Esophagus muscularis mucosa (tissue), 3 donors: ENCODE results near the gene LCE2D.

Experiments
- CTCF ChIP-seq, 3 experiments: fragments of 200-600 bp in 2 of 3; fragments of 450-650 bp in 1 of 3; sonication (generic) in 2 of 3; IDR thresholded peaks; one replicate each; pipeline ENCODE4 v1.5.1; 2017 to 2019; ENCODE audit warnings: antibody characterized with exemption in 3 of 3, mild to moderate bottlenecking in 2 of 3, moderate library complexity in 1 of 3
- POLR2A ChIP-seq: fragments of 450-650 bp; IDR thresholded peaks from one replicate; pipeline ENCODE4 v1.6.1; 2017; ENCODE audit warnings: antibody characterized with exemption, moderate library complexity, mild to moderate bottlenecking, low read depth
- POLR2AphosphoS5 ChIP-seq, 2 donors: sonication (generic); formaldehyde crosslinking; IDR thresholded peaks; one replicate each; pipeline ENCODE4 v1.6.1; 2017; ENCODE audit warnings: antibody characterized with exemption in 2 of 2

DNA sequence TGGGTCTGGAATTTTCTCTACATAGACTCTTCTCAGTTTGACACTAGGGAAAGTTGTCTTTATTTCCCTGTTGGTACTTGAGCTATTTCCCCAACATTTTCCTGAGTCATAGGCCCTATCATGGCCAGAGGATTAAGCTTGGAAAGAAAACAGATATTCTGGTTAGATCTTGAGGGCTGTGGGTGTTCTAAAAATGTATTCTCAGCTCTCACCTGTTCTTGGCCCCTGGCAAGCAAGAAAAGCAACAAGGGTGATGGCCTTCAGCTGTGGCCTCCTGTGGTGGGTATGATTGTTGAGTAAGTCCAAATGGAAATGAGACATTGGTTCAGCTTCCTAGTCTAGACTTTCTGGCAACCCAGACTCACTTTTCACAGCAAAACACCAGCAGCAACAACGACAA, 22.8 kb upstream of the LCE2D start:
- no peak for TF ChIP-seq POLR2AphosphoS5 (IDR thresholded peaks at IDR 0.05)
- TF ChIP-seq CTCF (IDR thresholded peaks at IDR 0.05), result no peak
- TF ChIP-seq POLR2A, result no peak
